ENCODE data around the gene BEAN1. TPM values are rescaled to one million over a fixed set of nuclear protein-coding genes. Genes with fewer than 3 reads are reported as not detected.

The BEAN1 gene
- total and polyA plus RNA-seq, 2 experiments from 2014 or later: 0.07 to 0.10 TPM

DNA sequence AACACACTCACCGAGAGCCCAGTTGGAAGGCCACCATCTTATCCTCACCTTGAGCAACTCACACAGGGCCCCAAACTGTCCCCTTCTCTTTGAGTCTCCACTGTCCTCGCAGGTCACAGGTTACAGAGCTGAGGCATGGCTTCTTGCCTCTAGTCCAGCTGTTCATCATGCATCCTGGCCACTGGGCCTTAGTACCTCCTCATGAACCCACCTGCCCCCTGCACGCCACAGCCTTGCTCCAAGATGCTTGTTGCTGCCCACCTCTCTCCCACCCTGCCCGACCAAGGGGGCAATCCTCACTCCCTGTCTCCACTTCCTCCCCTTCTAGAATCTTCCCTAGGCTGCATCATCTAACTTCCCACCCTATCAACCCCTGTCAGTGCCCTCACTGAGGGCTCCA, 43.5 kb upstream of the BEAN1 start (continued):
- TF ChIP-seq, protein P1, sequence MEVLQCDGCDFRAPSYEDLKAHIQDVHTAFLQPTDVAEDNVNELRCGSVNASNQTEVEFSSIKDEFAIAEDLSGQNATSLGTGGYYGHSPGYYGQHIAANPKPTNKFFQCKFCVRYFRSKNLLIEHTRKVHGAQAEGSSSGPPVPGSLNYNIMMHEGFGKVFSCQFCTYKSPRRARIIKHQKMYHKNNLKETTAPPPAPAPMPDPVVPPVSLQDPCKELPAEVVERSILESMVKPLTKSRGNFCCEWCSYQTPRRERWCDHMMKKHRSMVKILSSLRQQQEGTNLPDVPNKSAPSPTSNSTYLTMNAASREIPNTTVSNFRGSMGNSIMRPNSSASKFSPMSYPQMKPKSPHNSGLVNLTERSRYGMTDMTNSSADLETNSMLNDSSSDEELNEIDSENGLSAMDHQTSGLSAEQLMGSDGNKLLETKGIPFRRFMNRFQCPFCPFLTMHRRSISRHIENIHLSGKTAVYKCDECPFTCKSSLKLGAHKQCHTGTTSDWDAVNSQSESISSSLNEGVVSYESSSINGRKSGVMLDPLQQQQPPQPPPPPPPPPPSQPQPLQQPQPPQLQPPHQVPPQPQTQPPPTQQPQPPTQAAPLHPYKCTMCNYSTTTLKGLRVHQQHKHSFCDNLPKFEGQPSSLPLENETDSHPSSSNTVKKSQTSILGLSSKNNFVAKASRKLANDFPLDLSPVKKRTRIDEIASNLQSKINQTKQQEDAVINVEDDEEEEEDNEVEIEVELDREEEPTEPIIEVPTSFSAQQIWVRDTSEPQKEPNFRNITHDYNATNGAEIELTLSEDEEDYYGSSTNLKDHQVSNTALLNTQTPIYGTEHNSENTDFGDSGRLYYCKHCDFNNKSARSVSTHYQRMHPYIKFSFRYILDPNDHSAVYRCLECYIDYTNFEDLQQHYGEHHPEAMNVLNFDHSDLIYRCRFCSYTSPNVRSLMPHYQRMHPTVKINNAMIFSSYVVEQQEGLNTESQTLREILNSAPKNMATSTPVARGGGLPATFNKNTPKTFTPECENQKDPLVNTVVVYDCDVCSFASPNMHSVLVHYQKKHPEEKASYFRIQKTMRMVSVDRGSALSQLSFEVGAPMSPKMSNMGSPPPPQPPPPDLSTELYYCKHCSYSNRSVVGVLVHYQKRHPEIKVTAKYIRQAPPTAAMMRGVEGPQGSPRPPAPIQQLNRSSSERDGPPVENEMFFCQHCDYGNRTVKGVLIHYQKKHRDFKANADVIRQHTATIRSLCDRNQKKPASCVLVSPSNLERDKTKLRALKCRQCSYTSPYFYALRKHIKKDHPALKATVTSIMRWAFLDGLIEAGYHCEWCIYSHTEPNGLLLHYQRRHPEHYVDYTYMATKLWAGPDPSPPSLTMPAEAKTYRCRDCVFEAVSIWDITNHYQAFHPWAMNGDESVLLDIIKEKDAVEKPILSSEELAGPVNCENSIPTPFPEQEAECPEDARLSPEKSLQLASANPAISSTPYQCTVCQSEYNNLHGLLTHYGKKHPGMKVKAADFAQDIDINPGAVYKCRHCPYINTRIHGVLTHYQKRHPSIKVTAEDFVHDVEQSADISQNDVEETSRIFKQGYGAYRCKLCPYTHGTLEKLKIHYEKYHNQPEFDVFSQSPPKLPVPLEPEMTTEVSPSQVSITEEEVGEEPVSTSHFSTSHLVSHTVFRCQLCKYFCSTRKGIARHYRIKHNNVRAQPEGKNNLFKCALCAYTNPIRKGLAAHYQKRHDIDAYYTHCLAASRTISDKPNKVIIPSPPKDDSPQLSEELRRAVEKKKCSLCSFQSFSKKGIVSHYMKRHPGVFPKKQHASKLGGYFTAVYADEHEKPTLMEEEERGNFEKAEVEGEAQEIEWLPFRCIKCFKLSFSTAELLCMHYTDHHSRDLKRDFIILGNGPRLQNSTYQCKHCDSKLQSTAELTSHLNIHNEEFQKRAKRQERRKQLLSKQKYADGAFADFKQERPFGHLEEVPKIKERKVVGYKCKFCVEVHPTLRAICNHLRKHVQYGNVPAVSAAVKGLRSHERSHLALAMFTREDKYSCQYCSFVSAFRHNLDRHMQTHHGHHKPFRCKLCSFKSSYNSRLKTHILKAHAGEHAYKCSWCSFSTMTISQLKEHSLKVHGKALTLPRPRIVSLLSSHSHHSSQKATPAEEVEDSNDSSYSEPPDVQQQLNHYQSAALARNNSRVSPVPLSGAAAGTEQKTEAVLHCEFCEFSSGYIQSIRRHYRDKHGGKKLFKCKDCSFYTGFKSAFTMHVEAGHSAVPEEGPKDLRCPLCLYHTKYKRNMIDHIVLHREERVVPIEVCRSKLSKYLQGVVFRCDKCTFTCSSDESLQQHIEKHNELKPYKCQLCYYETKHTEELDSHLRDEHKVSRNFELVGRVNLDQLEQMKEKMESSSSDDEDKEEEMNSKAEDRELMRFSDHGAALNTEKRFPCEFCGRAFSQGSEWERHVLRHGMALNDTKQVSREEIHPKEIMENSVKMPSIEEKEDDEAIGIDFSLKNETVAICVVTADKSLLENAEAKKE (CRISPR knock-in tag; IDR thresholded peaks at IDR 0.05): no peak
- TF ChIP-seq, protein P2, sequence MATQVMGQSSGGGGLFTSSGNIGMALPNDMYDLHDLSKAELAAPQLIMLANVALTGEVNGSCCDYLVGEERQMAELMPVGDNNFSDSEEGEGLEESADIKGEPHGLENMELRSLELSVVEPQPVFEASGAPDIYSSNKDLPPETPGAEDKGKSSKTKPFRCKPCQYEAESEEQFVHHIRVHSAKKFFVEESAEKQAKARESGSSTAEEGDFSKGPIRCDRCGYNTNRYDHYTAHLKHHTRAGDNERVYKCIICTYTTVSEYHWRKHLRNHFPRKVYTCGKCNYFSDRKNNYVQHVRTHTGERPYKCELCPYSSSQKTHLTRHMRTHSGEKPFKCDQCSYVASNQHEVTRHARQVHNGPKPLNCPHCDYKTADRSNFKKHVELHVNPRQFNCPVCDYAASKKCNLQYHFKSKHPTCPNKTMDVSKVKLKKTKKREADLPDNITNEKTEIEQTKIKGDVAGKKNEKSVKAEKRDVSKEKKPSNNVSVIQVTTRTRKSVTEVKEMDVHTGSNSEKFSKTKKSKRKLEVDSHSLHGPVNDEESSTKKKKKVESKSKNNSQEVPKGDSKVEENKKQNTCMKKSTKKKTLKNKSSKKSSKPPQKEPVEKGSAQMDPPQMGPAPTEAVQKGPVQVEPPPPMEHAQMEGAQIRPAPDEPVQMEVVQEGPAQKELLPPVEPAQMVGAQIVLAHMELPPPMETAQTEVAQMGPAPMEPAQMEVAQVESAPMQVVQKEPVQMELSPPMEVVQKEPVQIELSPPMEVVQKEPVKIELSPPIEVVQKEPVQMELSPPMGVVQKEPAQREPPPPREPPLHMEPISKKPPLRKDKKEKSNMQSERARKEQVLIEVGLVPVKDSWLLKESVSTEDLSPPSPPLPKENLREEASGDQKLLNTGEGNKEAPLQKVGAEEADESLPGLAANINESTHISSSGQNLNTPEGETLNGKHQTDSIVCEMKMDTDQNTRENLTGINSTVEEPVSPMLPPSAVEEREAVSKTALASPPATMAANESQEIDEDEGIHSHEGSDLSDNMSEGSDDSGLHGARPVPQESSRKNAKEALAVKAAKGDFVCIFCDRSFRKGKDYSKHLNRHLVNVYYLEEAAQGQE (IDR thresholded peaks at IDR 0.05; ENCODE audit: unreplicated experiment): no peak
- TF ChIP-seq, protein P3, sequence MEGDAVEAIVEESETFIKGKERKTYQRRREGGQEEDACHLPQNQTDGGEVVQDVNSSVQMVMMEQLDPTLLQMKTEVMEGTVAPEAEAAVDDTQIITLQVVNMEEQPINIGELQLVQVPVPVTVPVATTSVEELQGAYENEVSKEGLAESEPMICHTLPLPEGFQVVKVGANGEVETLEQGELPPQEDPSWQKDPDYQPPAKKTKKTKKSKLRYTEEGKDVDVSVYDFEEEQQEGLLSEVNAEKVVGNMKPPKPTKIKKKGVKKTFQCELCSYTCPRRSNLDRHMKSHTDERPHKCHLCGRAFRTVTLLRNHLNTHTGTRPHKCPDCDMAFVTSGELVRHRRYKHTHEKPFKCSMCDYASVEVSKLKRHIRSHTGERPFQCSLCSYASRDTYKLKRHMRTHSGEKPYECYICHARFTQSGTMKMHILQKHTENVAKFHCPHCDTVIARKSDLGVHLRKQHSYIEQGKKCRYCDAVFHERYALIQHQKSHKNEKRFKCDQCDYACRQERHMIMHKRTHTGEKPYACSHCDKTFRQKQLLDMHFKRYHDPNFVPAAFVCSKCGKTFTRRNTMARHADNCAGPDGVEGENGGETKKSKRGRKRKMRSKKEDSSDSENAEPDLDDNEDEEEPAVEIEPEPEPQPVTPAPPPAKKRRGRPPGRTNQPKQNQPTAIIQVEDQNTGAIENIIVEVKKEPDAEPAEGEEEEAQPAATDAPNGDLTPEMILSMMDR (conservative IDR thresholded peaks at IDR 0.05; ENCODE audit: low read depth in 2 of 2): no peak
- no peak for TF ChIP-seq EZH2phosphoT487 (IDR thresholded peaks at IDR 0.05; ENCODE audit: unreplicated experiment)
- TF ChIP-seq, protein P4, sequence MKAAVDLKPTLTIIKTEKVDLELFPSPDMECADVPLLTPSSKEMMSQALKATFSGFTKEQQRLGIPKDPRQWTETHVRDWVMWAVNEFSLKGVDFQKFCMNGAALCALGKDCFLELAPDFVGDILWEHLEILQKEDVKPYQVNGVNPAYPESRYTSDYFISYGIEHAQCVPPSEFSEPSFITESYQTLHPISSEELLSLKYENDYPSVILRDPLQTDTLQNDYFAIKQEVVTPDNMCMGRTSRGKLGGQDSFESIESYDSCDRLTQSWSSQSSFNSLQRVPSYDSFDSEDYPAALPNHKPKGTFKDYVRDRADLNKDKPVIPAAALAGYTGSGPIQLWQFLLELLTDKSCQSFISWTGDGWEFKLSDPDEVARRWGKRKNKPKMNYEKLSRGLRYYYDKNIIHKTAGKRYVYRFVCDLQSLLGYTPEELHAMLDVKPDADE (IDR thresholded peaks at IDR 0.05): no peak
- TF ChIP-seq STAT1 (IDR thresholded peaks at IDR 0.05; ENCODE audit: unreplicated experiment): no peak
- TF ChIP-seq POLR2AphosphoS5 (IDR thresholded peaks at IDR 0.05; ENCODE audit: low read depth): no peak
- no peak for TF ChIP-seq ZNF331 (CRISPR knock-in tag; IDR thresholded peaks at IDR 0.05; ENCODE audit: low read depth)
- no peak for TF ChIP-seq NANOG (IDR thresholded peaks at IDR 0.05; ENCODE audit: borderline replicate concordance)

All from GM23338 (cell line).